ENCODE data around the gene ARMC6. TPM values are rescaled to one million over a fixed set of nuclear protein-coding genes. Genes with fewer than 3 reads are reported as not detected.

ARMC6 gene
- total and polyA plus RNA-seq, 2 of the 13 experiments (the other 11 are each of a cell fraction or from before 2014, with no cell fraction given) = 16.2 to 36.8 TPM

GRCh38 chr19:19004144-19004543 is 29.3 kb upstream of the ARMC6 start:
- no peaks in the 10 kb centered on the region for H3K9me3 ChIP-seq (ENCODE audit: low read length)
- no peak overlapping the region for H2AFZ ChIP-seq (ENCODE audit: low read length)
- no TSS peak for BruUV-seq (replicated peaks)
- in situ Hi-C loops (cut with HindIII; ENCODE audit: extremely low pct_ligation_motif_present, low pct_unique_long_range_greater_than_20kb) = no loop called here
- CTCF ChIA-PET (ENCODE audit: low intra/inter-chr PET ratio, low total read pairs) = no interaction called here
- no peak overlapping the region for H3K27ac ChIP-seq (ENCODE audit: extremely low read length, insufficient read depth, low read length)
- FAIRE-seq (no peak), DNase-seq (ENCODE audit: low spot score) (no peak), ATAC-seq (no peak)
- no peak overlapping the region for H3K4me3 ChIP-seq (replicated peaks in 1 of 3; ENCODE audit: insufficient read depth in 1 of 3, low read depth in 2 of 3, low read length in 3 of 3)
- no peak overlapping the region for H3K9ac ChIP-seq (ENCODE audit: insufficient read depth, low read depth, low read length)
- WGBS (ENCODE audit: low lambda C conversion rate) = 97% methylated on average over 11 of the region's 18 CpGs
- no peaks in the 10 kb centered on the region for H3K79me2 ChIP-seq (ENCODE audit: insufficient read depth, low read length)
- no peaks in the 10 kb centered on the region for H4K20me1 ChIP-seq (ENCODE audit: insufficient read depth, low read length)
- no peaks in the 10 kb centered on the region for H3K4me1 ChIP-seq (ENCODE audit: insufficient read depth, low read length)
- H3K36me3 ChIP-seq (replicated peaks in 1 of 2; ENCODE audit: control insufficient read depth in 1 of 2, insufficient read depth in 2 of 2, low read length in 2 of 2) = peaks cover 36 to 77% of the 10 kb centered on the region in 2 experiments
- H3K27me3 ChIP-seq (ENCODE audit: control insufficient read depth in 1 of 2, insufficient read depth in 2 of 2, low read length in 2 of 2) = no peaks in the 10 kb centered on the region
- intact Hi-C loops (cut with micrococcal nuclease; ENCODE audit: unreplicated experiment) = no loop called here
- no peak overlapping the region for H3K4me2 ChIP-seq (ENCODE audit: low read depth, low read length)
- TF ChIP-seq ZNF367 (CRISPR knock-in tag; IDR thresholded peaks at IDR 0.05; ENCODE audit: borderline replicate concordance) (no peak), ZNF343 (CRISPR knock-in tag; IDR thresholded peaks at IDR 0.05) (no peak), ZNF576 (CRISPR knock-in tag; IDR thresholded peaks at IDR 0.05) (no peak), LBX2 (CRISPR knock-in tag; IDR thresholded peaks at IDR 0.05; ENCODE audit: borderline replicate concordance) (no peak), NFKB2 (CRISPR knock-in tag; IDR thresholded peaks at IDR 0.05; ENCODE audit: borderline replicate concordance) (no peak), IRX3 (CRISPR knock-in tag; IDR thresholded peaks at IDR 0.05; ENCODE audit: borderline replicate concordance, low read depth) (no peak), TBX3 (IDR thresholded peaks at IDR 0.05; ENCODE audit: borderline replicate concordance) (no peak), ZNF18 (CRISPR knock-in tag; IDR thresholded peaks at IDR 0.05; ENCODE audit: insufficient replicate concordance) (no peak), ZNF224 (CRISPR knock-in tag; IDR thresholded peaks at IDR 0.05) (no peak), TSC22D2 (CRISPR knock-in tag; IDR thresholded peaks at IDR 0.05; ENCODE audit: borderline replicate concordance) (no peak), PRMT3 (CRISPR knock-in tag; IDR thresholded peaks at IDR 0.05; ENCODE audit: borderline replicate concordance, low read depth) (no peak), ZNF362 (CRISPR knock-in tag; IDR thresholded peaks at IDR 0.05; ENCODE audit: borderline replicate concordance) (no peak), SETDB1 (CRISPR knock-in tag; IDR thresholded peaks at IDR 0.05; ENCODE audit: borderline replicate concordance) (no peak)
- POLR2A ChIA-PET = no interaction called here

All from HepG2 (cell line).